Stimulated activated CD8-positive, alpha-beta memory T cell treated with anti-CD3 and anti-CD28 coated beads, Interleukin-2, amount 100 ng/mL, for 1 hour (primary cell): ENCODE results near the gene TMEM169.
"Not testable (repeated sequence)": the region's sequence is repeated elsewhere in the genome, so short reads cannot be mapped to it uniquely, and the experiment has no call there.

ENCODE experiments used
- DNase-seq, 2 donors: peaks; one replicate each; pipeline ENCODE4 v3.0.0-alpha.2; 2020; ENCODE audit warnings: low read depth in 2 of 2

TMEM169 gene

DNA sequence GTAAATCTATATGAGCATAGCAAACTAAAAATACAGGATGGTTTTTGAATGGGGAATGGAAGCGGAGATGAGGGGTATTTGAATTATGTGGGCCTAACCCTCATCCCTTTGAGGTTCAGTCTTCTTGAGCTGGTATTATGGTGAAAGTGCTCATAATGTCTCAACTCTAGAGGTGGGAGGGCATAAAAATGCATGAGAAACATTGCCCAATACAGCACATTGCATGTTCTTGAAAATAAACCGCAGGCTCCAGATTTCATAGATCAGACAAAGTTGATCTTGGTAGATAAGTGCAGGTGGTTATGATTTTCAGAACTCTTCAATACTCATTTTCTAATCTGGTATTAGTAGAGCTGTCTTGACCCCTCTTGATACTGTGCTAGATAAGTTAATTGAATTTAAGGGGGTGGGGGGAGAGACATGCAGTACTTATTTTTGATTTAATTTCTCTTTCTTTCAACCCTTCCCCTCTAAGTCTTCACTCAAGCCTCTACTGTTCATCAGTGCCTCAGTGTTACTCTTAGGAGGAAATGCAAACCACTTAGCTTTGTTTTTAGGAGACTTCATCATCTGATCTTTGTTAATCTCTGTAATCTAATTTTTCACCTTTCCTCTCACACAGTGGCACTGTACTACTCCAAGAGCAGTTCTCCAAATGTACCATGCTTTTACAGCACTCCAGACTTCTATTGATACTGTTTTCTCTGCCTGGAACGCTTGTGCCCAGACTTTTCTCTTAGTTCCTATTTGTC lies 49.6 kb downstream of the TMEM169 start:
- no peak for DNase-seq

DNA sequence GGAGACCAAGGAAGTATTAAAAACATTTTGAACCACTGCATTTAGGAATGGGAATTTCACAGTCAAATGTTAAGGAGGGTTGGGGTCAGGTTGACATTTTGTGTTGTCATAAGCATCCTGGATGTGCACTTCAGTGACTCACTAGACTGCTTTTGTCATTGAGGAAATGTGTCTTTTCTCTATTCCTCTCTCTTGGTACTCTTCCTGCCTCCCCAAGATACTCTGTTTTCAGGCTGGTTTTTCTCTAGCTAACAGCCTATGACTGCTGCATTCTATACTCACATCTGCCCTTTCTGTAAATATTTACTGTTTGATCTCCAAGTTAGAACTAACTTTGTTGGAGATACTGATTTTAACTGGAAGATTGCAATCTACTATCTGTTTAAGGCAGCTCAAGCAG lies 50.9 kb downstream of the TMEM169 start:
- DNase-seq: no peak

DNA sequence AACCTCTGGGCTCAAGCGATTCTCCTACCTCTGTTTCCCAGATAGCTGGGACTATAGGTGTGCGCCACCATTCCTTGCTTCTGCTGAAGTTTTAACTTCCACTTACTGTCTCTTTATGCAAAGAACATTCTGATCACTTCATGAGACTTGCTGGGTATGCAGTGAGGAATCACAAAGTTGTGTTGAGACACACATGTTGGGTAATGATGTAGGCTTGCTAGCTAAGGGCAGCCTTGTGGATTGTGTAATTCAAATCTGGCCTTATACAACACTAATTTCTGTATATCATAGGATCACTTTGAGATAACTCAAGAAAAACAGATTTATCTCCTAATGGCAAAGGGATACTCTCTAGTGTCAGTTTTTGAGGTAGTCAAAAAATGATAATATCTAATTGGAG lies 51.7 kb downstream of the TMEM169 start:
- DNase-seq: no peak

GRCh38 chr2:216134958-216135541 lies 53.3 kb downstream of the TMEM169 start:
- DNase-seq: no peak

DNA sequence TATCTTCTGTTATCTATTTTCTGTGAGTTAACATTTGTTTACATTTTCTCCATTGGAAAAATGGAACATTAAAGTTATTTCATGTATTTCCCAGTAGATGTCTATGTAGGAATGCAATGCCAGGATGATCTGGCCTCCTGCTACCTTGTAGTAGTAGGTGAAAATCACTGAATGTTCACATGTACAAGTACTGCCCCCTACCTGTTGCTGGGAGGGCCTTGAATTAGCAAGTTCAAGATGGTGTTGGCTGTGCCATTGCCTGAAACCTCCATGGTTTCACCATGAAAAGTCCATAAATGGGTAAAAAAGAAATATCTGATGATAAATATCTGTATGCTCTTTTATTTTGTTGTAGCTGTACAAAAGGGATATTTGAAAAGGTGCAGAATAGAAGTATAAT lies 58.2 kb downstream of the TMEM169 start:
- DNase-seq: no peak

DNA sequence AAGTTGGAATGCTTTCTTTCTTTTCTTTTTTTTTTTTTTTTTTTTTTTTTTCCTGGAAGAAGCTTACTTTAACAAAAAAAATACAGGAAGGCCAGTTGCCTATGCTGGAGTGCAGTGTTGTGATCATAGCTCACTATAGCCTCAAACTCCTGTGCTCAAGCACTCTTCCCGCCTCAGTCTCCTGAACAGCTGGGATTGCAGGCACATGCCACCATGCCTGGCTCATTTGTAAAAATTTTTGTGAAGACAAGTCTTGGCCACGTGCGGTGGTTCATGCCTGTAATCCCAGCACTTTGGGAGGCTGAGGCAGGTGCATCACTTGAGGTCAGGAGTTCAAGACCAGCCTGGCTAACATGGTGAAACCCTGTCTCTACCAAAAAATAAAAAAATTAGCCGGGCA lies 59.8 kb downstream of the TMEM169 start:
- DNase-seq: not testable (repeated sequence)

DNA sequence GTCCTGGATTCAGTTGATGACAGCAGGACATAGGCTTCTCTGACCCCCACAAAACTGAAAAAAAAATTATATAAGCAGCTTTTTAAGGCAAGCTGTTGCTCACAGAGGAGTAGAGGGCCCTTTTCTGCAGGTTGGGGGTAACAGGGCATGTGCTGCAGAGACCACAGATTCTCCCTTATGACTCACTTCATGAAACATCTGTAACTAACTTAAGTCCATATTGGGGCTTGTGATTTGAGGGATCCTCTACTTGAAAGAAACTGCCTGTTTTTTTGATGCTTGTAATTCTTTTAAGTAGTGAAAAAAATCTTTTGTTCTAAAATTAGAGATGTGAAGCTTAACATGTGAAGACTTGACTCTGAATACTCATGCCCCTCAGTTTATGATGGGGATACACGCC lies 60.8 kb downstream of the TMEM169 start:
- DNase-seq: no peak

- no peak for DNase-seq
Observed at GRCh38 chr2:216144372-216144771, 62.7 kb downstream of the TMEM169 start.

- DNase-seq: no peak
Observed at GRCh38 chr2:216144857-216145256, 63.1 kb downstream of the TMEM169 start.

- DNase-seq: no peak
Observed at GRCh38 chr2:216146573-216146972, 64.9 kb downstream of the TMEM169 start.

DNA sequence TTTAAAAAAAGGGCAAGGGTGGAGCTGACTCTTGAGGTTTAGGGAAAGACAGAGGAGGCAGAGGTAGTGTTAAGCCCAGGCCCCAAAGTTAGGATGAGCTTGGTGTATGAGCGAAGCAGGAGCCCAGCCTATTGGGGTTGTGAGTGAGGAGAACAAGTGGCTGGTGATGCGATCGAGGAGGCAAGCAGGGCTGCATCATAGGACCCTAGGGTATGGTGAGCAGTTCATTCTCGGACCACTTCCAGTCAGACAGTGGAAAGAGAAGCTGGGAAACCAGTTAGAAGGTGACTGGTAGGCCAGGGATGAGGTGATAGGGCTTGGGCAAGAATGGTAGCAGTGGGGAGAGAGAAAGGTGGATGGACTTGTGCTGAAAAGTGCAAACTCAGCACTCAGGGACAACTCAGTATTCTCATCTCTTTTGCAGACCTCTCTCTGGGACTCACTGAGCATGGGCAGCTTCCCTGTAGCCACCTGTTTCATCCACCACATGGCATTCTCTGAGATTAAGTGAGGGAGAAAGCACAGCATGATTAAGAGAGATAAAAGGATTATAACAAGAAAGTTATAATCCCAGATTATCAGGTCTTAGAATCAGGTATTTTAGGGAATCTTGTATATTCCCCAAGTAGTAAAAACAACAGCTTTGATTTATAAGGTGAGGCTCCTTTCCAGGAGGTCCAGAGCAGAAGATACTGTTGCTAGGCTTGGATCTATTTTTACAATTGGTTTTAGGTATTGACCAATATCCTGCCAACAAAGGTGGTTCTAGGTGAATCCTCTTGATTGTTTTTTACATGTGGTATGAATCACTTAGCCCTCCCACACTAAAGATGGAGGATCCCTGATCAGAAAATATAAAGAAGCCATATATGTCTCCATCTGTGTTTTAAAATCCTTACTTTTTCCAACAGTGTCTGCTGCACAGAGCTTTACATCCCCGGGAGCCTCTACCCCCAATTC lies 65.7 kb downstream of the TMEM169 start:
- DNase-seq: no peak

GRCh38 chr2:216148983-216149382 lies 67.3 kb downstream of the TMEM169 start:
- DNase-seq: no peak

DNA sequence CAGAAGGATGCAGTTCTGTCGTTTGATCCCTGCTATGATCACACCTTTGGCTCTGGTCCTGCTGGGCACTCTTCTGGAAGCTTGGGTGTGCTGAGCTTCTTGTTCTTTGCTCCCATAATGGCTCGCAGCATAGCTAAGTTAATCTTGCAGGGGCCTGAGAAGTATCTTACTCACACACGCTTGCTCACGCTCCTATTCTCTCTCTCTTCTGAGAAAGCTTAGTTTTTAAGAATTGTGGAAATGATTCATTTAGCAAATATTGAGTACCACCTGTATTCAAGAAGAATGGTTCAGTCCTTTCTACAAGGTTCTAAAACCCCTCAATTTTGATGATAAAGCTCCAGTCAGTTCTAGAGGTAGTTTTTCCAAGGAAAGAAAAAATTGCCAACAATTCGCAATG lies 68.0 kb downstream of the TMEM169 start:
- no peak for DNase-seq

DNA sequence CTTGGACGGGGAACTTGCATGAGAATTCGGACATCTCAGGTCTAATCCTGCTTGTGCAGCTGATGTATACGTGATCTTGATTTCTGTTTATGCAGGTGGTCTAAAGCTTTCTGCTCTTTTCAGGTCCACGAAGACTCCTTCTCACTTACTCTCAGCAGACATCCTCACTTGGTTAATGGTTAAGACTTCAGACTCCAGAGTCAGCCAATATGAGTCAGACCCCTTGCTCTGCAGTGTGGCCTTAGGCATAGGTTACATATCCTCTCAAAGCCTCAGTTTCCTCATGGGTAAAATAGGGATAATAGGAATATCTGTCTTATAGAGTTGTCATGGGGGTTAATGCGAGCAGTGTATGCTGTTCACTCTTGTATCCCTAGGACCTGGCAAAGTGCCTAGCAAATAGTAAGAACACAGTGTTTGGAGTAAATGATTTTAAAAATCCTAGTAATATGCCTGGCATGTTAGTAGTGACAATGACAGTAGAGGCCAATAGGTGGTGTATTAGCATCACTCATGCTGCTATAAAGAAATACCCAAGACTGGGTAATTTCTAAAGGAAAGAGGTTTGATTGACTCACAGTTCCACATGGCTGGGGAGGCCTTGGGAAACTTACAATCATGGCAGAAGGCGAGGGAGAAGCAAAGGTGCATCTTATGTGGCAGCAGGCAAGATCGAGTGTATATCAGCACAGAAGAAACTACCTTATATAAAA lies 69.8 kb downstream of the TMEM169 start:
- DNase-seq: no peak
